GM13977 (cell line): ENCODE data around the gene ACTA1.
"Not testable (repeated sequence)": the region's sequence is repeated elsewhere in the genome, so short reads cannot be mapped to it uniquely, and the experiment has no call there.

Experiments used
- DNase-seq: peaks from one replicate; pipeline ENCODE4 v3.0.0; 2012; ENCODE audit warnings: low spot score
- in situ Hi-C: fragments of 300-500 bp; cut with MboI; formaldehyde crosslinking; loops from one replicate; pipeline ENCODE4 v1.12.0; 2022; ENCODE audit warnings: low sequenced_read_pairs, low pct_unique_long_range_greater_than_20kb, mixed read lengths, inconsistent platforms; ENCODE audit not compliant: unreplicated experiment
- TF ChIP-seq, protein P1 (sequence below): IDR thresholded peaks from 2 replicates; pipeline ENCODE4 v1.5.1; 2012; ENCODE audit warnings: mild to moderate bottlenecking, control low read depth; ENCODE audit not compliant: insufficient read depth; ENCODE audit errors: extremely low read depth, missing control alignments

ACTA1 gene

DNA sequence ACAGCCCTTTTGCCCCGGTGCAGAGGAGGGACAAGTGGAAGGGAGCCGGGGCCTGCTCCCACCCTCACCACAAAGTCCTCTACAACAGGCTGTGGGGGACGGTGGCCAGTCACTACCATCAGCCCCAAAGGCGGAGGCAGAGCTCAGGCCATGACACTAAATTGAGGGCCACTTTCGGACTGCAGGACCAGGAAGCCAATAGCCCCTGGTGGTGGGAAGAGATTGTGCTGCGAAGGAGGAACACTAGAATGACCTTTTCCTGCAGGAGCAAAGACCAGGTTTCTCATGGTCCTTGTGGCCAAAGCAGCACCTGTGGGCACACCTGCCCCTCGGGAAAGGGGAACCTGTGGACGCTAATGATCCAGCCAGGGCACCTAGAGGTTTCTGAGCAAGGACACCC, 30.3 kb downstream of the ACTA1 start:
- DNase-seq: no peak
- TF ChIP-seq, protein P1, sequence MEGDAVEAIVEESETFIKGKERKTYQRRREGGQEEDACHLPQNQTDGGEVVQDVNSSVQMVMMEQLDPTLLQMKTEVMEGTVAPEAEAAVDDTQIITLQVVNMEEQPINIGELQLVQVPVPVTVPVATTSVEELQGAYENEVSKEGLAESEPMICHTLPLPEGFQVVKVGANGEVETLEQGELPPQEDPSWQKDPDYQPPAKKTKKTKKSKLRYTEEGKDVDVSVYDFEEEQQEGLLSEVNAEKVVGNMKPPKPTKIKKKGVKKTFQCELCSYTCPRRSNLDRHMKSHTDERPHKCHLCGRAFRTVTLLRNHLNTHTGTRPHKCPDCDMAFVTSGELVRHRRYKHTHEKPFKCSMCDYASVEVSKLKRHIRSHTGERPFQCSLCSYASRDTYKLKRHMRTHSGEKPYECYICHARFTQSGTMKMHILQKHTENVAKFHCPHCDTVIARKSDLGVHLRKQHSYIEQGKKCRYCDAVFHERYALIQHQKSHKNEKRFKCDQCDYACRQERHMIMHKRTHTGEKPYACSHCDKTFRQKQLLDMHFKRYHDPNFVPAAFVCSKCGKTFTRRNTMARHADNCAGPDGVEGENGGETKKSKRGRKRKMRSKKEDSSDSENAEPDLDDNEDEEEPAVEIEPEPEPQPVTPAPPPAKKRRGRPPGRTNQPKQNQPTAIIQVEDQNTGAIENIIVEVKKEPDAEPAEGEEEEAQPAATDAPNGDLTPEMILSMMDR: no peak
- in situ Hi-C loops: no loop called here

DNA sequence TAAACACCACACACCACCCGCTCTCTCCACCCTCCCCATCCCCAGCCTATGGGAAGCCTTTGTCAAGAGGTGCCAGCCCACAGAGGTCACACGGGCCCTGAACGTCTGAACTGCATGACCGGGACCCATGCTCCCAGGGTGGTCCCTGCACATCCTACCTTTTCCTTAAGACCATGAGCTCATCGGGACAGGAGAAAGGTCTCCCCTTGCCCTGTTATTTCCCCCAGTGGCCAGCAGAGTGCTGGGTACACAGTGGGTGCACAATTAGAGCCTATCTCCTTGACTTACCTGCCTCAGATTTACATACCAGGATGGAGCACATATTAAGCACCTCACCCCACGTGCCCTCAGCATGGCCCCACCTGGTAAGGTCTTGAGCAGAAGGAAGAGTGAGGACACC, 30.9 kb downstream of the ACTA1 start:
- TF ChIP-seq, protein P1: no peak
- no peak for DNase-seq
- in situ Hi-C loops: no loop called here

DNA sequence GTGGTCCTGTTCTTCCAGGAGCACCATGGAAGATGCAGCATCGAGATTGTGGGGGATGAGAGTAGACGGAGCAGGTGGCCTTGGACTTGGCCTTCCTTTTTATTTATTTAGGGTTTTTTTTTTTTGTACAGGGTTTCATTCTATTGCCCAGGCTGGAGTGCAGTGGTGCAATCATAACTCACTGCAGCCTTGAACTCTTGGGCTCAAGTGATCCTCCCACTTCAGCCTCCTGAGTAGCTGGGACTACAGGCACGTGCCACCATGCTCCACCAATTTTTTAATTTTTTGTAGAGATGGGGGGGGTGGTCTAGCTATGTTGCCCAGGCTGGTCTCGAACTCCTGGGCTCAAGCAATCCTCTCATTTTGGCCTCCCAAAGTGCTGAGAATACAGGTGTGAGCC, 31.6 kb downstream of the ACTA1 start:
- DNase-seq, in situ Hi-C loops: not testable (repeated sequence)

DNA sequence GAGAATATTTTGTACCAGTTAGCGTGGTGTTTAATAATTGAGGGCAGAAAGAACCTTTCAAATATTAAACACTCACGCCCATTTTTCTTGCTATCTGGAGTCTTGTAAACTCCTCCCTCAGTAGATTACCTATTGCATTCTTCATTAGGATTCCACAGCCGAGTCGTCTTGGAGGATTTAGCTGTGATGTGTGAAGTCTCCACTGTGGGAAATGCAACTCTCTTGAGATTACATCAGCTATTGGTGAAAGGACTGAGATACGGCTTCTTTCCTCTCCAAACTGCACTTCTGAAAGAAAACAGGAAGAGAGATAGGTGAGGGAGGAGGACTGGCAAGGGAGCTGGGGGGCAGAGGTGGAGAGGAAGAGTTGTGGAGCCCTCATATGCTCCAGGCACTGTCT, 36.1 kb downstream of the ACTA1 start:
- no peak for DNase-seq
- TF ChIP-seq, protein P1: no peak
- in situ Hi-C loops: no loop called here

DNA sequence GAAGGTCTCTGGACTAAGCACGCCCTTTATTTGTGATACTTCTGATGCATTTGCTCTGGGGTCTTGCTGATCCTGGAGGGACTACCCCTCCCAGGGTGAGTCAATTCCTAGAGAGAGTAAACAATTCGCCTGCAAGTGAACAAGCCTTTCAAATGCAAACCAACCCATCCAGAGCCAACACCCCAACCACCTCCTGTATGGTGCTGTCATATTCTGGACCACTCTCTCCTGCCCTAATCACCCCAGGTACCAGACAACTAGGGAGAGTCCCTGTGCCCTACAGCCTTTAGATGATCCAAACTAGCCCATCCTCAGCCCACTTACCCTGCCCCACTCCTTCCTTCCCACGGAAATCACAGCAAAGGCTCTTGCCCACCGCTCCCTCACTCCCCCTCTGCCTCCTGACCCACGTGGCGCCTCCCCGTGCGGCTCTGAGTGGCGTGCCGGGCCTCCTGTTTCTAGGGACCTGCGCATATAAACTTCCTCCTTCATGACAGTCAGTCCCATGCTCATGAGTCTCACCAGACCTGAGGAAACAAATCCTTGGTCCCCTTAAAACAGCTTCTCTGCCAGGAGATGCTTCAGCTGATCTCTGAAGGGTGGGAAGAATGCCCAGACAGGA, 37.2 kb downstream of the ACTA1 start:
- in situ Hi-C loops: no loop called here
- TF ChIP-seq, protein P1: no peak
- no peak for DNase-seq

DNA sequence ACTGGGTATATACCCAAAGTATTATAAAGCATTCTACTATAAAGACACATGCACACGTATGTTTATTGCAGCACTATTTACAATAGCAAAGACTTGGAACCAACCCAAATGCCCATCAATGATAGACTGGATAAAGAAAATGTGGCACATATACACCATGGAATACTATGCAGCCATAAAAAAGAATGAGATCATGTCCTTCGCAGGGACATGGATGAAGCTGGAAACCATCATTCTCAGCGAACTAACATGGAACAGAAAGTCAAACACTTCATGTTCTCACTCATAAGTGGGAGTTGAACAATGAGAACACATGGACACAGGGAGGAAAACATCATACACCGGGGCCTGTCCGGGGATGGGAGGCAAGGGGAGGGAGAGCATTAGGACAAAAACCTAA, 39.4 kb downstream of the ACTA1 start:
- in situ Hi-C loops, DNase-seq: not testable (repeated sequence)

DNA sequence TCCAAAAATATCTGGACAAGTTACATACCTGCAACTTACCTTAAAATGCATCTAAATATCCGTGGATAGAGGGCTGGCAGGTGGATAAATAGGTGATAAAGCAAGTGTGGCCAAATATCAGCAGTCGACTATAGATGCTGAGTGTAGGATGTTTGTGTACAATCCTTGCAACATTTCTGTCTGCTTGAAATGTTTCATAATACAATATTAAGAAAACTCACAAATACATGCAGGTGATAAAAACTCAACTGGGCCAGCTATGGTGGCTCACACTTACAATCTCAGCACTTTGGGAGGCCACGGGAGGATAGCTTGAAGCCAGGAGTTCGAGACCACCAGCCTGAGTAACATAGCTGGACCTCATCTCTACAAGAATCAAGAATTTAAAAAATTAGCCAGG, 41.0 kb downstream of the ACTA1 start:
- in situ Hi-C loops: no loop called here

More for the DNA sequence above, 41.0 kb downstream of the ACTA1 start:
- TF ChIP-seq, protein P1: no peak
- DNase-seq: no peak
